CD4-positive, alpha-beta T cell treated with Interleukin-15 for 4 hours (primary cell): ENCODE data around the gene MUC4.
"Not testable (repeated sequence)": the region's sequence is repeated elsewhere in the genome, so short reads cannot be mapped to it uniquely, and the experiment has no call there.

Experiments used
- DNase-seq: peaks from one replicate; pipeline ENCODE4 v3.0.0-alpha.2; 2020; ENCODE audit warnings: low spot score

MUC4 gene

DNA sequence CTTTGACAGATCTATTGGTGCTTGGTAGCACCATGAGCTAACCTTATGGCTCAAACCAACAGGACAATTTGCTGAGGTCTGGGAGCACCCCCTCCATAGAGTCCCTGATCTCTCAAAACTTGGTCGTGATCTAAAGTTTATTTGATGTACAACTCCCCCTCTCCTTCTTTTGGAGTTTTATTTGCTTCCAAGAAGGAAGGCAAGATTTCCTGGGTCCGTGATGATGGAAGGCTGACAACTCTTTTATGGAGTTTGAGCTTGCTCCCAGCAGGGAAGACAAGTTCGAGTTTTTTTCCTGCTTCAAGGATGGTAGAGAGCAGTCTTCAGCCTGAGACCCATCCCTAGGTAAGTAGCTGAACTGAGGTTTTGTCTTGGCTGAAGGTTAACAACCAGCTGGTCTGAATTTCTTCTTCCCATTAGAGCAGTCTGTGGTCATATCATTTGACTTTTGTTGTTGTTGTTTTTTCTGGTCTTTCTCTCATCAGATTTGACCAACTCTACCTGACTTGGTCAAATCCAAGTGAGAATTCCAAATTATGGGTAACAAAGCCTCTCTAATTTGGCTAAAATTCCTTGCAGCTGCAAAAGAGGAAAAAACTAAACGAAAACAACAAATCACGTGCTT lies 93.8 kb downstream of the MUC4 start:
- no peak for DNase-seq

DNA sequence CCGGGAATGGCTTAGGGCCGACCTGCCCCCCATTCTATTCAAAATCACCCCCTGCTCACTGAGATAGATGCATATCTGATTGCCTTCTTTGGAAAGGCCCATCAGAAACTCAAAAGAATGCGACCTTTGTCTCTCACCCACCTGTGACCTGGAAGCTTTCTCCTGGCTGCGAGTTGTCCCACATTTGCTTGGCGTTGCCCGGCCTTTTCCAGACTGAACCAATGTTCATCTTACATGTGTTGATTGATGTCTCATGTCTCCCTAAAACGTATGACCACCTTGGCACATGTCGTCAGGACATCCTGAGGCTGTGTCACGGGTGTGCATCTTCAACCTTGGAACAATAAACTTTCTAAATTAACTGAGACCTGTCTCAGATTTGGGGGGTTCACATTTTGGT lies 94.3 kb downstream of the MUC4 start:
- no peak for DNase-seq

DNA sequence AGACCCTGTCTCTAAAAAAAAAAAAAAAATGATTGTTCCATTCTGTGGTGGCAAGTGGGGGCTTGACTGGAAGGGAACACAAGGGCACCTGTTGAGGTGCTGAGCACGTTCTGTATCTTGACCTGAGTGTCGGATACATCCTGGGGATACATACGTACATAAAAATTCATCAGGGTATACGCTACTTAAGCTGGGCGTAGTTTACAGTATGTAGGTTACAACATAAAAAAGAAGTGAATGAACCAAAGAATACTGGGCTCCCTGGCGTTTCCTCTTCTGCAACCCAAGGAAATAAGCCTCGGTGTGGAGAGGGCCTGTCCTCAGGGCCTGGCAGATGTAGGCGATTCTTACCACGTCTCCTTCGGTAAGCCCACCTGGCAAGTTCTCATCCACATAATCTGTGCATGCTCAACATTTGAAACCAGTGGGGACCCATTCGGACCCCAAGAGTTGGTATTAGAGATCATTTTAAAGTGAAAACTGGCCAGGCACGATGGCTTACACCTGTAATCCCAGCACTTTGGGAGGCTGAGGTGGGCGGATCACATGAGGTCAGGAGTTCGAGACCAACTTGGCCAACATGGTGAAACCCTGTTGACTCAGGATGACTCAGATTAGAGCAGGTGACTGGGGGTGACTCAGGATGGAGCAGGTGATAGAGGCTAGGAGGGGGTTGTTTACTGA lies 96.0 kb downstream of the MUC4 start:
- DNase-seq: no peak

DNA sequence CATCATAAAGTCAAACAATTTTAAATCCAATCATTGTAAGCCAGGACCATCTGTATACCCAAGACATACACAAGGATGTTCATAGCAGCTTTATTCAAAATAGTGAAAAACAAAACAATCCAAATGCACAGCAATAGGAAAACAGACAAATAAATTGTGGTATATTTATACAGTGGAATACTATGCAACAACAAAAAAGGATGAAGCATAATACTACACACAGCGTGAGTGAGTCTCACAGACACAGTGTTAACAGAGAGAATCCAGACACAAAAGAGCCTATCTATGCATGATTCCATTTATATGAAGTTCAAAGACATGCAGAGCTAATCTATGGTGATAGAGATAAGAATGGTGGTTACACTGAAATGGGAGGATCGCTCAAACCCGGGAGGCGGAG lies 96.6 kb downstream of the MUC4 start:
- no peak for DNase-seq

DNA sequence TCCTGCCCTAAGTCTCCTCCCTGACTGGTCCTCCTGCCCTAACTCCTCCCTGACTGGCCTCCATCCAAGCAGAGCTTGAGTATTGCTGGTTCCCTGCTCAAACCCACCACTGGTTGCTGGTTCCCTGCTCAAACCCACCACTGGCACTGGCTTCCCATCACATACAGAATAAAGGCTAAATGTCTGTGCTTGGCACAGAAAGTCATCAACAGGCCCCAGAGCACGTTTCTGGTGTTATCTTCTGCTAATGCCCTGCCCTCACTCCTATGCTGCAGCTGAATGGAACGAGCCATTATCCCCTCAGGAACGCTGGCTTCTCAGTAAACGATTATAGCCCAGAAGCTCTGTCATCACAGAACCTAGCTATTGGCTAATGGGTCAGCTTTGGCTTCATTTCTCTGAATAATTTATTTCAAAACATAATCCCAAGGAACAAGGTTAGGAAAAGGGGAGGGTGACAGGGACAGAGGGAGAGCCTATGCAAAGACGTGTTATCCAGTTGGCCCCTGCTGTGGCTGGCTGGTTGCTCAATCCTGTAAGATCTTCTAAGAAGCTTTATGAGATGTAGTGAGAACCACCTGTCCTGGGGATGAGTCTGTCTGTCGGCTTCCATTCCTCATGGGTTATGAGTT lies 97.2 kb downstream of the MUC4 start:
- no peak for DNase-seq

DNA sequence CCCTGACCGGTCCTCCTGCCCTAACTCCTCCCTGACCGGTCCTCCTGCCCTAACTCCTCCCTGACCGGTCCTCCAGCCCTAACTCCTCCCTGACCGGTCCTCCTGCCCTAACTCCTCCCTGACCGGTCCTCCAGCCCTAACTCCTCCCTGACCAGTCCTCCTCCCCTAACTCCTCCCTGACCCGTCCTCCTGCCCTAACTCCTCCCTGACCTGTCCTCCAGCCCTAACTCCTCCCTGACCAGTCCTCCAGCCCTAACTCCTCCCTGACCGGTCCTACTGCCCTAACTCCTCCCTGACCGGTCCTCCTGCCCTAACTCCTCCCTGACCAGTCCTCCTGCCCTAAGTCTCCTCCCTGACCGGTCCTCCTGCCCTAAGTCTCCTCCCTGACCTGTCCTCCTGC lies 98.6 kb downstream of the MUC4 start:
- DNase-seq: not testable (repeated sequence)

DNA sequence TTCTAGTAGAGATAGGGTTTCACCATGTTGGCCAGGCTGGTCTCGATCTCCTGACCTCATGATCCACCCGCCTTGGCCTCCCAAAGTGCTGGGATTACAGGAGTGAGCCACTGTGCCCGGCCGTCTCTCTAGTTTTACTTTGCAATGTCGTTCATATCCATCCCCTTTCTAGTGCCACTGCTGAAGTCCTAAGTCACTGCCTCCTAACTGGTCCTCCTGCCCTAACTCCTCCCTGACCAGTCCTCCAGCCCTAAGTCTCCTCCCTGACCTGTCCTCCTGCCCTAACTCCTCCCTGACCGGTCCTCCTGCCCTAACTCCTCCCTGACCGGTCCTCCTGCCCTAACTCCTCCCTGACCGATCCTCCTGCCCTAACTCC lies 99.2 kb downstream of the MUC4 start:
- DNase-seq: not testable (repeated sequence)

DNA sequence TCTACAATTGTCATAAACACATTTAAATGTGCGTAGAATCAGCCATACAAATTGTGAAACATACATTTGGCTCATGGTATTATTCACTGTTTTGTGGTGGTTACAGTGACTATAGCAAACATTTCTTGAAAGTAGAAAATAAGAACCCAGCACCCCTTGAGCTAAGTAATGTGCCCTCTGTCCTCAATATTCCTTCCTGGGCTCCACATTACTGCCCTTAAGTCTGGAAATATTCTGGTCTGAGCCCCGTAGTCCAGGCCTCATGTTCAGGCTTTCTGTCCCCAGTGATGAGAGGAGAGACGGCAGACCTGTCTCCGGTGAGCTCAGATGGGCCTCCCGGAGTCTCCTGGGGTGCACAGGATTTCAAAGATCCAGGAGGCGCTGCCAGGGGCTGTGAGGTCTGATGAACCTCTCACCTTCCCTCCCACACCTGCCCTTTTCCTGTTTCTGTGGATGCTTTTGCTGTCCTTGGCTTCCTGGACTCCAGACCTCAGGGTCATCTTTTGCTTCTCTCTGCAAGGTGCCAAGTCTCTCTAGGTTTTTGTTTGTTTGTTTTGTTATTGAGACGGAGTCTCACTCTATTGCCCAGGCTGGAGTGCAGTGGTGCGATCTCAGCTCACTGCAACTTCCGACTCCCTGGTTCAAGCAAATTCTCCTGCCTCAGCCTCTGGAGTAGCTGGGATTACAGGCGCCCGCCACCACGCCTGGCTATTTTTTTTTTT lies 99.8 kb downstream of the MUC4 start:
- no peak for DNase-seq

DNA sequence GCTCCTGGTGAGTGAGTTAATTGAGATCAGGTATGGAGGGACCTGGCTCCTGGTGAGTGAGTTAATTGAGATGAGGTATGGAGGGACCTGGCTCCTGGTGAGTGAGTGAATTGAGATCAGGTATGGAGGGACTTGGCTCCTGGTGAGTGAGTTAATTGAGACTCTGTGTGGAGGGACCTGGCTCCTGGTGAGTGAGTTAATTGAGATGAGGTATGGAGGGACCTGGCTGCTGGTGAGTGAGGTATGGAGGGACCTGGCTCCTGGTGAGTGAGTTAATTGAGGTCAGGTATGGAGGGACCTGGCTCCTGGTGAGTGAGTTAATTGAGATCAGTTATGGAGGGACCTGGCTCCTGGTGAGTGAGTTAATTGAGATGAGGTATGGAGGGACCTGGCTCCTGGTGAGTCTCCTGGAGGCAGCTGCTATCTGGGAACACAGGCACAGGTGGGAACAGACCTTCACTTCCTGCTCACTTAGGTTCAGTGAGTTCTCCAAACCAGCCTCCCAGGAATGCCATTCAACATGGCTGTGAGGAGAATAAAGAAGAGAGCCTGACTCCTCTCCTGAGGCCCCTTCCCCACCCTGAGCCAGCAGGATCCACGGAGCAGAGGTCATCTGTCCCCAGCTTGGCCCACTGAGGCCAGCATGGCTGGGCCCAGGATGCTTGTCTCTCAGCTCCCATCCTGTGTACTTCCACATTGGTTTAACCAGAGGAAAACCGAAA lies 100.5 kb downstream of the MUC4 start:
- not testable (repeated sequence) for DNase-seq

DNA sequence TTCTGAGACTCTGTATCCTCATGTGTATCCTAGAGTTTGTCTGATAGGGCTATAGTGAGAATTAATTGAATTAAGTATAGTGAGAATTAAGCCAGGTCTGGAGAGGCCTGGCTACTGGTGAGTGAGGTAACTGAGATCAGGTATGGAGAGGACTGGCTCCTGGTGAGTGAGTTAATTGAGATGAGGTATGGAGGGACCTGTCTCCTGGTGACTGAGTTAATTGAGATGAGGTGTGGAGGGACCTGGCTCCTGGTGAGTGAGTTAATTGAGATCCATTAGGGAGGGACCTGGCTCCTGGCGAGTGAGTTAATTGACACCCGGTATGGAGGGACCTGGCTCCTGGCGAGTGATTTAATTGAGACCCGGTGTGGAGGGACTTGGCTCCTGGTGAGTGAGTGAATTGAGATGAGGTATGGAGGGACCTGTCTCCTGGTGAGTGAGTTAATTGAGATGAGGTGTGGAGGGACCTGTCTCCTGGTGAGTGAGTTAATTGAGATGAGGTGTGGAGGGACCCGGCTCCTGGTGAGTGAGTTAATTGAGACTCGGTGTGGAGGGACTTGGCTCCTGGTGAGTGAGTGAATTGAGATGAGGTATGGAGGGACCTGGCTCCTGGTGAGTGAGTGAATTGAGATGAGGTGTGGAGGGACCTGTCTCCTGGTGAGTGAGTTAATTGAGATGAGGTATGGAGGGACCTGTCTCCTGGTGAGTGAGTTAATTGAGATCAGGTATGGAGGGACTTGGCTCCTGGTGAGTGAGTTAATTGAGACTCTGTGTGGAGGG lies 101.4 kb downstream of the MUC4 start:
- not testable (repeated sequence) for DNase-seq

DNA sequence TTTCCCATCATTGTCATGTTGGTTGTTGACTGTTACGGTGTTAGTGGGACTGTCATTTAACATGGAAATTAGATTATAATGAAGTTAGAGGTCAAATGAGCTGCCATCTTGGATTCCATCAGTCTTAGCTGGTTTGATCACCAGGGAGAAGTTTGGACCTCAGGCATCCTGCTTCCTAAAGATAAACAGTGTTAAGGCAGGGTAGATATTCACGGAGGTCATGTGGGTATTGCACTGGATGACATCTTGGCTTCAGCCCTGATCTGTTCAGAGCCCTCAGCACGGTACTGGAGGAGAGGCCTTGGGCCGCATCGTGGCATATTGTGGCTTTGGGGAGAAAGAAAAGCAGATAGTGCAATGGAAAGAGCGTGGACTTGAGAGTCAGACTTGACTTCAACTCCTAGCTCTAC lies 102.0 kb downstream of the MUC4 start:
- no peak for DNase-seq

DNA sequence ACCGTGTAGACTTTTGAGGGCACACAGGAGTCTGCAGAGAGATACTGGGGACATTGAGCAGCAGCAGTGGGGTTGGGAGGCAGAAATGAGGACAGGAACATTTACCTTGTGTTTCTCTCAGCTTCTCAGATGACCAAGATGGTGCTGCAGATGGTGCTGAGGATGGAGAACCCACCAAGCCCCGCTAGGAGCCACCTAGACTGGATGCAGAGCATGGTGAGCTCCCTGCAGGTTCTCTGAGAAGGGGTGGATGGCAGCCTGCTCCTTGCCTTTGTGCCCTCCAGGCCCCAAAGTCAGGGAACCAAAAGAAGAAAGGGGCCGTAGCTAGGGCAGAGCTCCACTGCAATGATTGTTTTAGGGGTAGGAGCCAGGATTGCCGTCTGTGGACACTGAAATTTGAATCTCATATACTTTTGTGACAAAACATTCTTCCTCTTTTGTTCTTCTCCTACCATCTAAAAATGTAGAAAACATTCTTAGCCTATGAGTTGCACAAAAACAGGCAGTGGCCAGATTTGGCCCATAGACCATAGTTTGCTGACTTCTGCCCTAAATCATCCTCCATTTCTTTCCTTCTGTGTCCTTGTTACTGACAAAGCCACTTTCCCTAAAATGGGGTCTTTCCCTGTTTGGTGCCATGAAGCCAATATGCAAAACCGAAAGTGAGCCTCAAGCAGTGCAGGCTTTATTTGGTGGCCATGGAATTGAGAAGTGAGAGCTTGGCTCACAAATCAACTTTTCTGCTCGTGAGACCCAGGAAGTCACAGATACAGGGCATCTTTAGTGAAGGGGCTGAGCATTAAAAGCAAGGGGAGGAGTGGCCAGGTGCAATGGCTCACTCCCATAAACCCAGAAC lies 102.9 kb downstream of the MUC4 start:
- DNase-seq: no peak

DNA sequence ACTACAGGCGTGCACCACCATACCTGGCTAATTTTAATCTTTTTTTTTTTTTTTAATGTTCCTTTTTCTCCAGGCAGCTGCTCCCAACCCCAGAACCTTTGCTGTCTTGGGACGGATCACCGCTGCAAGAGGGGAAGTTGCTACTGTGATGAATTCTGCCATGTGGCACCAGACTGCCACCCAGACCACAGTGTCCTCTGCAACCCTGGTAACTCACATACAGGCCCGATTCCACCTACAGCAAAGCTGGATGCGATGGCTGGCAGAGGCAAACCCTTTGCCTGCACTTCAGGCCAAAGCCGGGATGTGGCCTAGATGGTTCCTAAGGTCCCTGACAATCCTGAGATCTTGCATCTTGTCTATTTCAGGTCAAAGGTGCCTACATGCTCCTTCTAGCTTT lies 103.7 kb downstream of the MUC4 start:
- DNase-seq: no peak

DNA sequence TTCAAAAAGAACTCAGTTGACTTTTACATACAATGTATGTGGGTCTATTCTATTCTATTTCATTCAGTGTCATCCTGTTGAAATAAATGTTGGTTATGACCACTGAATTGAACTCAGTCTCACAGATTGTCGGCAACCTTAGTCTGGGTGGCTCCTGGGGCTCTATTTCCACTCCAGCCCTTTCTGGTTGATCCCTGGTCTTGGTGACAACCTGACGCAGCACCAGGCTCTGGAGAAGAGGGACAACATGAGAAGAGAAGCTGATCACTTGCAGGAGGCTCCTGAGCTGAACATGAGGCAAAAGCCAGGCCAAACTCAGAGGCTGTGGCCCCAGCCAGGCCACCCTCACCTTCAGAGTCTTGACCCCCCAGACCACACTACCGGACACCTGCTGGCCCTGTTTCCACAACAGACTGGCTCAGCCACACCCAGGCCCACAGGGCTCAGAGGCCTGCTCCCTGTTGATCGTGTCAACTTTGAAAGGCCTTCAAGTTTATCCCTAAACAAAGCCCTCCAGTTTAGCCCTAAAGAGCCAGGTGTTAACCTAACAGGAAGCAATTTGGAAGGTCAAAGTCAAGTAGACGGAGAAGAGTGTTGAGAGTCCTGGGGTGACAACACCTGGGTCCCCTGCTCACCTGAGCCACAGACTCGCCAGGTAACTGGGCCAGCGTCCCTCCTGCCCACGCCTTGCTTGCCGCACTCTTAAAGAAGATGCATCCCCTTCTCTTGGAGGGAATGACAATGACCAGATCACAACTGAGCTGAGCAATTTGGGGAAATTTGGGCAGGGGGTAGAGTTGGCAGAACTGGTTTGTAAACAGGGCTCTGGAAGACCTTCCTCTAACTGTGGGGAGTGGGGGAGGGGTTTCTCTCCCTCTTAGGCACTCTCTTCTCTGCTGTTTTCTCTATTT lies 106.4 kb downstream of the MUC4 start:
- DNase-seq: no peak

DNA sequence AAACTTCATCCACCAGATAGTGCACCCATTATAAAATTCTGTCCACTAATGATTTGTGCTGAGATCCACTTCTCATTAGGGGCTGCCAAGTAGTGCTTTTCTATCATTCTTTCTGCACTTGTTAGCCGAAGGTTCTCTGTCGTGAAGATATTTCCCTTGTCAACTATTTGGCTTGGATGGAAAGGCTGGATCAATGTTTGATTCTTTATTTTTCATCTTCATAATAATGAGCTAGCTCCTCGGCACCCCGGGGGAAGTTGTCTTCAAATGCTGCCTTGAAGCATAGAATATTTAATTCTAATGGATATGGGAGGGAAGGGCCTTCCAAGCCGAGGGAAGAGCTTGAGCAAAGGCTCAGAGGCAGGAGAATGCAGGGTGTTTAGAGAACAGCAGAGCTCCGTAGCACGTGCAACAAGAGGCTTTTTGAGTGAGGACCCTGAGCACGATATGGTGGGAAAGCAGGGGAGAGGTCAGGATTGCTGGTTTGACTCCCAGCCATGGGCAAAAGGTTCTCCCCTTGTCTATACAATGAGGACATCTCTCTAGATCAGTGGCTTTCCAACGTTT lies 107.2 kb downstream of the MUC4 start:
- no peak for DNase-seq

DNA sequence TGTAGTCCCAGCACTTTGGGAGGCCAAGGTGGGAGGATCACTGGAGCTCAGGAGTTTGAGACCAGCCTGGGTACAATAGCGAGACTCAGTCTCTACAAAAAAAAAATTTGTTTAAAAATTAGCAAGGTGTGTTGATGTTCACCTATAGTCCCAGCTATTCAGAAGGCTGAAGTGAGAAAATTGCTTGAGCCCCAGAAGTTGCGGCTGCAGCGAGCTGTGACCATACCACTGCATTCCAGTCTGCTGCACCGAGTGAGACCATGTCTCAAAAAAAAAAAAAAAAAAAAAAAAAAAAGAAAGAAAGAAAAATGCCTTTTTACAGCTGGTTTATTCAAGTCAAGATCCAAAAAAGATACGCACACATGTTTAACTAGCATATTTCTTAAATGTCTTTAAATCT lies 108.0 kb downstream of the MUC4 start:
- DNase-seq: no peak

DNA sequence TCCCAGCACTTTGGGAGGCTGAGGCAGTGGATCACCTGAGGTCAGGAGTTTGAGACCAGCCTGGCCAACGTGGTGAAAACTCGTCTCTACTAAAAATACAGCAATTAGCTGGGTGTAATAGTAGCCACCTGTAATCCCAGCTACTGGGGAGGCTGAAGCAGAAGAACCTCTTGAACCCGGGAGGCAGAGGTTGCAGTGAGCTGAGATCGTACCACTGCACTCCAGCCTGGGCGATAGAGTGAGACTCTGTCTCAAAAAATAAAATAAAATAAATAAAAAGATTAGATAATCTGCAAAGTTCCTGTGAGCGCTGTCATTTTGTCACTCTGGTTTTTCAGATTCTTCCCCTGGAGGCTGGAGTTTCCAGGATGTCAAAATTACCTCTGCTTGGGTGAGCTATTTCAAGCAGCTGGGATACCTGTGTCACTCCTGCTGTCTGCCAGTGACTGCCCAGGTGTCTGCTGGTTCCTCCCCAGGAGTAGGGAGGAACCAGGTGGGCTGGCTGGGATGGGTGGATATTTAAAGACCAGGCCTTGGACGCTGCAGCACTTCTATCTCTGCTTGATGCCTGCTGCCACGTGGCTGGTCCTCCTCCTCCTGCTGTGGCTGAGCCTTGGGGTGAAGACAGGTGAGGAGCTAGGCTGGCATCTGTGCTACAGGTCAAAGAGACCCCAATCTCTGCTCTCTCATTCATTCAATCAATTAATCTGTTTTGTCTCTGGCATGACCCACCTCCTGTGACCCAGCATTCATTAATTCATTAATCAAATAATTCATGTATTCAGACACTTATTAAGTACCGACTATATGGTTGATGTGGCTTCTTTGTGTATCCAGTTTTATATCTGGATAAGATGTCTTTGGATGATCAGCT lies 110.5 kb downstream of the MUC4 start:
- DNase-seq: no peak

DNA sequence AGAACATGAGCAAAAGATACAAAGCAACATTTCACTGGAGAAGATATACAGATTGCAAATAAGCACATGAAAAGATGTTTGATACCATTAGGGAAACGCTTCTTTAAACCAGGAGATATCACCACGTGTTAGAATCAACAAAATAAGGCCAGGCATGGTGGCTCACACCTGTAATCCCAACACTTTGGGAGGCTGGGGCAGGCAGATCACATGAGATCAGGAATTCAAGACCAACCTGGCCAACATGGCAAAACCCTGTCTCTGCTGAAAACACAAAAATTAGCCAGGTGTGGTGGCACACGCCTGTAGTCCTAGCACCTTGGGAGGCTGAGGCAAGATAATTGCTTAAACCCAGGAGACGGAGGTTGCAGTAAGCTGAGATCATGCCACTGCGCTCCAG lies 111.4 kb downstream of the MUC4 start:
- DNase-seq: no peak
